ENCODE measurements around the gene COX4I1. TPM values are rescaled to one million over a fixed set of nuclear protein-coding genes. Genes with fewer than 3 reads are reported as not detected.

Gene COX4I1
- total RNA-seq, 1 donor from 2014 or later = 459 TPM

DNA sequence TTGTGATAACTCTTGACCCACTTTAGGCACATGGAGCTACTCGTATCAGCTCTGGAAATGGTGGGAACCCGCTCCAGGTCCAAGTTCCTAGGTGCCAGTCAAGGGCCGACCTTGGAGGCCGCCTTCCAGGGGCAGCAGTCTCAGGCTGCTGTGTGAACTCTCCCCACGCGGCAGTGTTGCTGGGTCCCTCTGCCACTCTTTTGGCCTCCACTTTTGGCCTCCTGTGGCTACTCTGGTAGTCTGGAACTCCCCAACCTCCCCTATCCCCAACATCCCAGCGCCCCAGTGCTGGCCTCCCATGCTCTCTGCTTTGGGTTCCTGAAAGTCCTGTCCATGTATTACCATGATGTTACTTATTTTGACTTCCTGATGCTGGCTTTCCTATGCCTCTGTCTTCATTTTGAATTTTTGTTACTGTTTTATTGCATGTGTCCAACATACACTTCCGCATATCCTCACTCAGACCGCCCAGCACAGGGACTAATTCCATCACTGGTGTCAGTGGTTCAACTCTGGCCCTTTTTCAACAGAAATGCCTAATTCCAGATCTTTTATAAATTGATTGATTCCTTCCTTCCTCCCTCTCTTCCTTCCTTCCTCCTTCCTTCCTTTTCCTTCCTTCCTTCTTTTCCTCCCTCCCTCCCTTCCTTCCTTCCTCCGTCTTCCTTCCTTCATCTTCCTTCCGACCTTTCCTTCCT, 44.1 kb downstream of the COX4I1 start:
- H3K9me3 ChIP-seq (ENCODE audit: insufficient read depth, low read depth, low read length) = no peaks in the 10 kb centered on the region
- Mint-ChIP-seq H3K36me3 (ENCODE audit: low read depth, unreplicated experiment) (peaks cover 2% of the 10 kb centered on the region), H3K27me3 (ENCODE audit: low read depth, unreplicated experiment) (peaks cover 60% of the 10 kb centered on the region), H3K4me3 (ENCODE audit: unreplicated experiment) (no peak overlapping the region), H3K4me1 (ENCODE audit: low read depth, unreplicated experiment) (peaks cover 2% of the 10 kb centered on the region), H3K9me3 (ENCODE audit: unreplicated experiment) (peaks cover 25% of the 10 kb centered on the region), H3K27ac (ENCODE audit: unreplicated experiment) (no peak overlapping the region)
- H3K4me3 ChIP-seq (ENCODE audit: insufficient read depth, low read depth, low read length) = no peak overlapping the region
- H3K27ac ChIP-seq (ENCODE audit: low read depth, low read length) = no peak overlapping the region
- H3K4me2 ChIP-seq (ENCODE audit: low read length) = no peak overlapping the region
- H3K36me3 ChIP-seq (ENCODE audit: insufficient read depth, low read length) = no peaks in the 10 kb centered on the region
- no peaks in the 10 kb centered on the region for H4K20me1 ChIP-seq (ENCODE audit: insufficient read depth, low read length)
- H3K27me3 ChIP-seq (ENCODE audit: insufficient read depth, low read length) = peaks cover 4% of the 10 kb centered on the region
- no peak overlapping the region for H3K9ac ChIP-seq (ENCODE audit: low read length)
- no peaks in the 10 kb centered on the region for H3K79me2 ChIP-seq (ENCODE audit: insufficient read depth, low read length)
- DNase-seq (ENCODE audit: low read depth) = no peak
- H3K4me1 ChIP-seq (ENCODE audit: insufficient read depth, low read length) = no peaks in the 10 kb centered on the region
- TF ChIP-seq EZH2 (IDR thresholded peaks at IDR 0.05; ENCODE audit: insufficient read depth, low read length) = no peak
- TF ChIP-seq, protein P1, sequence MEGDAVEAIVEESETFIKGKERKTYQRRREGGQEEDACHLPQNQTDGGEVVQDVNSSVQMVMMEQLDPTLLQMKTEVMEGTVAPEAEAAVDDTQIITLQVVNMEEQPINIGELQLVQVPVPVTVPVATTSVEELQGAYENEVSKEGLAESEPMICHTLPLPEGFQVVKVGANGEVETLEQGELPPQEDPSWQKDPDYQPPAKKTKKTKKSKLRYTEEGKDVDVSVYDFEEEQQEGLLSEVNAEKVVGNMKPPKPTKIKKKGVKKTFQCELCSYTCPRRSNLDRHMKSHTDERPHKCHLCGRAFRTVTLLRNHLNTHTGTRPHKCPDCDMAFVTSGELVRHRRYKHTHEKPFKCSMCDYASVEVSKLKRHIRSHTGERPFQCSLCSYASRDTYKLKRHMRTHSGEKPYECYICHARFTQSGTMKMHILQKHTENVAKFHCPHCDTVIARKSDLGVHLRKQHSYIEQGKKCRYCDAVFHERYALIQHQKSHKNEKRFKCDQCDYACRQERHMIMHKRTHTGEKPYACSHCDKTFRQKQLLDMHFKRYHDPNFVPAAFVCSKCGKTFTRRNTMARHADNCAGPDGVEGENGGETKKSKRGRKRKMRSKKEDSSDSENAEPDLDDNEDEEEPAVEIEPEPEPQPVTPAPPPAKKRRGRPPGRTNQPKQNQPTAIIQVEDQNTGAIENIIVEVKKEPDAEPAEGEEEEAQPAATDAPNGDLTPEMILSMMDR (IDR thresholded peaks at IDR 0.05; ENCODE audit: insufficient read depth, low read depth, low read length) = no peak
- FAIRE-seq = no peak
- no peak overlapping the region for H2AFZ ChIP-seq (ENCODE audit: low read depth, low read length)

DNA sequence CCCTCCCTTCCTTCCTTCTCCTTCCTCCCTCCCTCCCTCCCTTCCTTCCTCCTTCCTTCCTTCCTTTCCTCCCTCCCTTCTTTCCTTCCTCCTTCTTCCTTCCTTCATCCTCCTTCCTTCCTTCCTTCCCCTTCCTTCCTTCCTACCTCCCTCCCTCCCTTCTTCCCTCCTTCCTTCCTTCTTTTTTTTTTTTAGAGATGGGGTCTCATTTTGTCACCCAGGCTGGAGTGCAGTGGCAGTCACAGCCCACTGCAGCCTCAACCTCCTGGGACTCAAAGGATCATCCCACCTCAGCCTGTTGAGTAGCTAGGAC, 44.6 kb downstream of the COX4I1 start:
- H3K4me3 Mint-ChIP-seq (ENCODE audit: unreplicated experiment) = no peak overlapping the region
- no peak overlapping the region for H2AFZ ChIP-seq (ENCODE audit: low read depth, low read length)
- no peaks in the 10 kb centered on the region for H3K79me2 ChIP-seq (ENCODE audit: insufficient read depth, low read length)
- no peak for TF ChIP-seq EZH2 (IDR thresholded peaks at IDR 0.05; ENCODE audit: insufficient read depth, low read length)
- TF ChIP-seq, protein P1 (IDR thresholded peaks at IDR 0.05; ENCODE audit: insufficient read depth, low read depth, low read length) = no peak
- peaks cover 55% of the 10 kb centered on the region for H3K27me3 Mint-ChIP-seq (ENCODE audit: low read depth, unreplicated experiment)
- H3K9ac ChIP-seq (ENCODE audit: low read length) = no peak overlapping the region
- no peaks in the 10 kb centered on the region for H3K9me3 ChIP-seq (ENCODE audit: insufficient read depth, low read depth, low read length)
- H4K20me1 ChIP-seq (ENCODE audit: insufficient read depth, low read length) = no peaks in the 10 kb centered on the region
- no peak overlapping the region for H3K4me2 ChIP-seq (ENCODE audit: low read length)
- FAIRE-seq (no peak), DNase-seq (ENCODE audit: low read depth) (no peak)
- H3K4me3 ChIP-seq (ENCODE audit: insufficient read depth, low read depth, low read length) = no peak overlapping the region
- H3K4me1 Mint-ChIP-seq (ENCODE audit: low read depth, unreplicated experiment) = peaks cover 2% of the 10 kb centered on the region
- H3K4me1 ChIP-seq (ENCODE audit: insufficient read depth, low read length) = no peaks in the 10 kb centered on the region
- peaks cover 23% of the 10 kb centered on the region for H3K9me3 Mint-ChIP-seq (ENCODE audit: unreplicated experiment)
- no peaks in the 10 kb centered on the region for H3K36me3 ChIP-seq (ENCODE audit: insufficient read depth, low read length)
- no peak overlapping the region for H3K27ac ChIP-seq (ENCODE audit: low read depth, low read length)
- no peaks in the 10 kb centered on the region for H3K36me3 Mint-ChIP-seq (ENCODE audit: low read depth, unreplicated experiment)
- H3K27me3 ChIP-seq (ENCODE audit: insufficient read depth, low read length) = peaks cover 8% of the 10 kb centered on the region
- no peak overlapping the region for H3K27ac Mint-ChIP-seq (ENCODE audit: unreplicated experiment)

DNA sequence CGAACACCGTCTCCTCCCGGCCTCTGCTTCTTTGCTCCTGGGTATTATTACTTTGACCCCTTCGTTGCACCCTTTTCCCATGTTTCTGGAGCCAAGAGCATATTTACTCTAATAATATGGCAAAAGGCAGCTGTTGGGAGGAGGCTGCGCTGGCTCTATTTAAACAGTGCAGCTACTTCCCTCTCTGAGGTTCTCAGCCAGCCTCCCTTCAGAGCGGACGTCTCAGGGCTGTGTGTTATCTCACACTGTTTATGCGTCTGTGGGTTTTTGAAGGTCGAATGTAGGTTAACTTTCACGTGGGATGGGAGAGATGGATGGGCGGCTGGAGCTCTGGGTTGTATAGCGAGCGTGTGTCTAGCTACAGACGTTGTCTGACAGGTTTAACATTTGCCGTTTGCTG, 45.3 kb downstream of the COX4I1 start:
- no peaks in the 10 kb centered on the region for H3K79me2 ChIP-seq (ENCODE audit: insufficient read depth, low read length)
- no peak for TF ChIP-seq EZH2 (IDR thresholded peaks at IDR 0.05; ENCODE audit: insufficient read depth, low read length)
- TF ChIP-seq, protein P1 (IDR thresholded peaks at IDR 0.05; ENCODE audit: insufficient read depth, low read depth, low read length) = no peak
- no peaks in the 10 kb centered on the region for H3K36me3 ChIP-seq (ENCODE audit: insufficient read depth, low read length)
- Mint-ChIP-seq H3K36me3 (ENCODE audit: low read depth, unreplicated experiment) (no peaks in the 10 kb centered on the region), H3K4me3 (ENCODE audit: unreplicated experiment) (no peak overlapping the region), H3K27me3 (ENCODE audit: low read depth, unreplicated experiment) (peaks cover 53% of the 10 kb centered on the region), H3K9me3 (ENCODE audit: unreplicated experiment) (peaks cover 21% of the 10 kb centered on the region), H3K4me1 (ENCODE audit: low read depth, unreplicated experiment) (peaks cover 2% of the 10 kb centered on the region), H3K27ac (ENCODE audit: unreplicated experiment) (no peak overlapping the region)
- peaks cover 12% of the 10 kb centered on the region for H3K27me3 ChIP-seq (ENCODE audit: insufficient read depth, low read length)
- no peaks in the 10 kb centered on the region for H4K20me1 ChIP-seq (ENCODE audit: insufficient read depth, low read length)
- no peaks in the 10 kb centered on the region for H3K4me1 ChIP-seq (ENCODE audit: insufficient read depth, low read length)
- H3K27ac ChIP-seq (ENCODE audit: low read depth, low read length) = no peak overlapping the region
- no peak overlapping the region for H3K4me3 ChIP-seq (ENCODE audit: insufficient read depth, low read depth, low read length)
- no peak overlapping the region for H3K9ac ChIP-seq (ENCODE audit: low read length)
- DNase-seq (ENCODE audit: low read depth) = no peak
- FAIRE-seq = no peak
- H3K9me3 ChIP-seq (ENCODE audit: insufficient read depth, low read depth, low read length) = no peaks in the 10 kb centered on the region
- no peak overlapping the region for H3K4me2 ChIP-seq (ENCODE audit: low read length)
- no peak overlapping the region for H2AFZ ChIP-seq (ENCODE audit: low read depth, low read length)

Data from astrocyte (in vitro differentiated cells and primary cell).